T follicular helper cell (primary cell): Measurements from ENCODE around the gene PARP3.

Experiments used
- DNase-seq: peaks from one replicate; pipeline ENCODE4 v3.0.0-alpha.2; 2020; ENCODE audit warnings: low read depth

The PARP3 gene

DNA sequence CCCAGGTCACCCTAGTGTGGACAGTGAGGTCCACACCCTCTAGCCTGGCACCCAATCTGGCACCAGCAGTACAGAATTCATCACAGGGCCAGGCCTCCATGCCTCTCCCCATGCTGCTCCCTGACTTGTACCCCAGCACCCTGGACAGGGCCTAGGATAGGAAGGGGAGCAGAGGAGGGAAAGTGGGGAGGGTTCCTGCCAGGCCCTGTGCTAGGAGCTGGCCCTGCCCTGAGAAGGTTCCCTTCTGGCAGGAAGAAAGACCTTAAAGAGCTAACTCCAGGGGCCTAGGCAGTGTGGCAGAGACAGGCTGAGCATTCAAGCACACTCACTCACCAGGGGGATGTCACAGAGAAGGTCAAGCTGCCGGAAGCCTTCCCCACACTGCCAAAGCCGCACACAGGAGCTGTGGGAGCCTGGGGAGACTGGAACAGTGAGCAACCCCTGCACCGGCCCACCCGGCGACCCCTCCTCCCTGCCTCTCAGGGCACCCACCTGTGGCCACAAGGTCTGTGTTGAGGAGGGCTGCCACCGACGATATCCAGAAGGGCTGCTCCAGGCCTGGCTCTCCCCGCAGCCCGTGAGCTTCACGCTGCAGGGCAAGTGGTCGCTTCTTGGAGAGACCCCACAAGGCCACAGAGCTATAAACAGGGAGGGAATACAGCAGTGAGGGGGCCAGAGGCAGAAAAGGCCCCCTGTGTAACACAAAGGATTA, 7.9 kb upstream of the PARP3 start:
- DNase-seq: no peak

DNA sequence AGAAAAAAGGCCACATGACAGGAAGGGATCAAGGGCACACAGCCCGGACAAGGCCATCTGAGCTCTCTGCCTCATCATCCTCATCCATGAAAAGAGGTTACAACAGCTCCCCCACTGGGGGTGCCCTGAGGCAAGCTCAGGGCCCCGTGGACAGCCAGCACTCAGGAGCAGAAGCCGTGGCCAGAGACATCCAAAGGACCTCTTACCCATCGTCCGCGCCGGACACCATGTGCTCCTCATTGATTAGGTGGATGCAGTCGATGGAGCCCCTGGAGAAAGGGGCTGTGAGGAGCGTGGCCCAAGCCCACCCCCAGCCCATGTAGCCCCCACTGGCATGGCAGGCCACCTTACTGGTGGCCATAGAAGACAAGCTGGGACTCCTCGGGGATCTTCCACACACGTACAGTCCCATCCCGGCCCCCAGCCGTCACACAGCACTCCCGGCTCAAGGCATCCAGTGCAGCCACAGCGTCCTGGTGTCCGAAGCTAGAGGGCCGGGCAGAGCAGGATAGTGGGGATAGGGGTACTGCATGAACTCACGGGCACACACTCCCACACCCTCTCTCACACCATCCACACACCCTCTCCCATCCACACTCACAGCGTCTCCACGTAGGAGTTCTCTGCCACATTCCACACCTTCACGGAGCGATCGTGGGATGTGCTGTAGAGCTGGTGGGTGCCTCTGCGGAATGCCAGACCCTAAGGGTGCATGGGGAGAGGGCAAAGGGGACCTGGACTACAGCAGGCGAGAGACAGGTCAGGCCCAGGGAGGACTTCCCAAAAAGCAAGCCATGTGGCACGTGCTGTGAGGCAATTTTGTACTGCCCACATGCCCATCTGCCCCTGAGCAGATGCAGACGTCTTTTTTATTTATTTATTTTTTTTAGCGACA, 6.9 kb upstream of the PARP3 start:
- DNase-seq: no peak

DNA sequence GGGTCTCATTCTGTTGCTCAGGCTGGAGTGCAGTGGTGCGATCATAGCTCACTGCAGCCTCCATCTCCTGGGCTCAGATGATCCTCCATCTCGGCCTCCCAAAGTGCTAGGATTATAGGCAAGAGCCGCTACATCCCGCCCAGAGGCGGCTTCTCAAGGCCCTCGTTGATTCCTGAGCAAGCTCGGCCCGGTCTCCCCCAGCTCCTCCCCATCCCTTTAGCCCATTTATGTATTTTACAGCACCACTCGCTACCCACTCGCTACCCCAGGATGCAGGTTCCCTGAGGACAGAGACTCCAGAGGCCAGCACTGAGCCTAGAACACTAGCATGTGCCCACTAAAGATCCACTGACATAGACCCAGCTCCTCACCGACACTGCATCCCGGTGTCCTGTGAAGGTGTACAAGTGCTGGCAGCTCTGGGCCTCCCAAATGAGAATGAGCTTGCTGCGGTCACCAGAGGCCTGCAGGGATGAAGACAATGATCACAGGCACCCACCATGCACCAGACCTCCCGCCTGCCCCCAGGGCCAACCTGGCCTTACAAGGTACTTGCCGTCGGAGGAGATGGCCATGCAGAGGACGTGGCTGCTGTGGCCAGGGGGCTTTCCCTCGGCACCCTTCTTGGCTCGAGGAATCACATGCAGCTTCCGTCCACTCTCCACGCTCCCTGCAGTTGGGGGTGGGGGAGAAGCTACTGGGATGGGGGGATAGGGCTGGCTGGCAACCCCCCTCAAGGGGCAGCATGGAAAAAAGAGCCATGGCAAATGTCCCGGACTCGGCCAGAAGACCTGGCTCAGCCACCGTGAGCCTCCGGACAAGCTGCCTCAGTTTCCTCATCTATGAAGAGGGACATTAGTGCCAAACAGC, 6.0 kb upstream of the PARP3 start:
- no peak for DNase-seq

DNA sequence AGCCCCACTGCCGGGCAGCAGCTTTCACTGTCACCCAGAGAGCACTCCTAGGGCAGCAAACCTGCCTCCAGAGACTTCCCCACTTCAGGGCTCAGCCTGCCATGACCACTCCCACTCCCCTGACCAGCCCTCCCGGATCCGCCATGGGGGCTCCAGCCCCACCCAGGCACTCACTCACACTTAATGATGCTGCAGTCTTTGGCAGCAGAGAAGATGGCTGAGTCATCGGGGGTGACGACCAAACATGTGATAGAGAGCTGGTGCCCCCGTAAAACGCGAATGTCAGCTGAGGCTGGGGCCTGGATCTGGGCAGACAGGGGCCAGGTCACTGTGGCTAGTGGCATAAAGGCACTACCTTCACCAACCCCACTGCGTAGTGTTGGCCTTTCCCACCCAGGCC, 5.1 kb upstream of the PARP3 start:
- DNase-seq: no peak

DNA sequence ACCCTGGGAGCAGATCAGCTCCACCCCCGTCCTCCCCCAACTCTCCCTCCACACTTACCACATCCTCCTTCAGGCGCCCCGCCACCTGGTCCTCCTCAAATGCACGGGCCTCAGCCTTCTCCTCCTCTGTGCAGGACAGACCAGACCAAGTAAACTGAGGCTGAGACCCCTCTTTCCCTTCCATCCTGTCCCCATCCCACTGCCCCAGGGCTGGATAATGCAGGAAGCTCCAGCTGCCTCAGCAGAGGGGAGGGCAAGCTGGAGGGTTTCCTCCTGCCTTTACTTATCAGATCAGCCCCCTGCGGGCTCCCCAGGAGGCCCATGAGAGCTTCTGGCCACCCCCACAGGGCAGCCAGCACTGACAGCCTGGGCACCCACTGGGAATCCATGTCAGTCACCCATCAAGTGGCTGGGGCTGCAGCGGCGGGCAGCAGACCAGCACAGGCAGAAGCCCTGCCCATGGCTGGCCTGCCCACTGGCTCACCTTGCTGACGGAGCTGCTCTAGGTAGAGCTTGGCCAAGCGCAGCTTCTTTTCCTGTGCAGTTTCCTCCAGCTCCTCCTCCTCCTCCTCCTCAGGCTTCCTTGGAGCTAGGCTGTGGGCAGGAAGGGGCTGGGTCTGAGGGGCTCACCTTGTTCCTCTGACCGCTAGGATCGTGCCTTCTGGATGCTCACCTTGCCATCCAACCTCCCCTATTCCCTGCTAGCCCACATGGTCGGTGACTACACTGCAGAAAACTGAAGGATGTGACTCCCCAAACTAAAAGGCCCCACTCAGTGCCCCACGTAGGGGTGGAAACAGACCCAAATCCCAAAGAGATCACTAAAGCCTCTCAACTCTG, 4.3 kb upstream of the PARP3 start:
- no peak for DNase-seq

DNA sequence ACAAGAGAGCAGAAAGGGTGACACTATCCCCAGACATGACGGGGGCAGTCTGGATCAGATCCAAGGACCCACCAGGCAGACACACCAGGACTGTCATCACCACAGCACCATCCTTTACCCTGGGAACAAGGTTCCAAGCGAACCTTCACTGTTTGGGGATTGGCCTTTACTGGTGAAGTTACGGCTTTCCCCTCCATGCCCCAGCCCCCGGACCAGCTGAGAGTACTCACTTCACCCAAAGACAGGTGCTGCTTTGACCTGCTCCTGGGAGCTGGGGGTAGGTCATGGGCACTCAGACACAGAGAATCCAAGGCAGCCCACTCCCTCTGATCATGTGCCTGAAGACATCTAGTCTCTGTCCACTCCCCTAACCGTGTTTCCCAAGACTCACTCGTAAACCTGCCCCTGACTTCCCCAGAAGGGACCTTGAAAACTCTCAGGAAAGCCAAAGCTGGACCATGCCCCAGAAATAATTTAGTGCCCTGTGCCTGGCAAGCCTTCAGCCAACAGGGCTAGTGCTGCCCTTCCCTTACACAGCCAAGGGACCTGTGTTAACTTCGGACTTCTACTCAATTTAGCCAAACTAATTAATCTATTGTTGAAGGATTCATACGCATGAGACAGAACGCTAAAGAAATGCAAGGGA, 3.3 kb upstream of the PARP3 start:
- no peak for DNase-seq

DNA sequence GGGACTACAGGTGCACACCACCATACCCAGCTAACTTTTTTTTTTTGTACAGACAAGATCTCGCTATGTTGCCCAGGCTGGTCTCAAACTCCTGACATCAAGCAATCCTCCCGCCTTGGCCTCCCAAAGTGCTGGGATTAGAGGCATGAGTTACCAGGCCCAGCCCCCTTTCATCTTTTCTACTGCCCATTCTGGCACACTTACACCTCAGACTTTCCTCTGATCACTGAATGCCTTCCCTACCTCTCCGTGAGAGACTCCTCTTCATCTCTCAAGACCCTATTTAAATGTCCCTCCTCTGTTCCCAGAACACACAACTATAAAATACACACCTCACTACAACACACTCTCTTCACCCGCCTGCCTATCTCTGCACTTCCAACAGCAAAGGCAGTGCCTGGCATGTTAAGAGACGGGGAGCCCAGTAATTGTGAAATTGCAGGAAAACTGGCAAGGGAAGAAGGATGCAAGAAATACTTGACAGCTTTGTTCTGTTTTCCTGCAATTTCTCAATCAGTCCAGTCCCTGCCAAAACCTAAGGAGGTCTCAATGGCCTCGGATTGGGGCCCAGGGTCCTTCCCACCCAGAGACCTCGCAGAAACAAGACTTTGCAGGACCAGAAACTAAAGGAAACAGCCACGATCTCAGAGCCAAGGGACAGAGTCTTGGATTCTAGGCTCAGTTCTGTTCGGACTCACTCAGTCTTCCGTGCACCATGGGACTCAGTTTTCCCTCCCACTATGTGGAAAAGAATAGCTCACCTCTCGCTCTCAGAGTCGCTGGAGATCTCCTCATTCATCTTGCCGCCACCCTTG, 1.3 kb upstream of the PARP3 start:
- DNase-seq: no peak

DNA sequence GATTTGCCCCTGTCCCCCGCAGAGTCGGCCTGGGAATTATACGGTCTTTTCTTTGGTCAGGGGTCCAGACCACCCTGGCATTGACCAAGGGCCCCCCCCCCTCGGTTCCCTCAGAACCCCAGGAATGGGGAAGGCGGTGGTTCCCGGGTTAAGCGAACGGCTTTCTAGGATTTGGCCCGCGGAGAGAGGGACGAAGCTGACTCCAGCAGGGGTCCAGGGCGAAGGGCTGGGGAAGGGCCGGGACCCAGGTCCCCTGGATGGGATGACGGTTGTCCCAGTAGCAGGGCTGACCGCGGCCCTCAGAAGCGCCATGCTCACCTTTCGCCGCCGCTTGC, 733 bp upstream of the PARP3 start:
- no peak for DNase-seq

DNA sequence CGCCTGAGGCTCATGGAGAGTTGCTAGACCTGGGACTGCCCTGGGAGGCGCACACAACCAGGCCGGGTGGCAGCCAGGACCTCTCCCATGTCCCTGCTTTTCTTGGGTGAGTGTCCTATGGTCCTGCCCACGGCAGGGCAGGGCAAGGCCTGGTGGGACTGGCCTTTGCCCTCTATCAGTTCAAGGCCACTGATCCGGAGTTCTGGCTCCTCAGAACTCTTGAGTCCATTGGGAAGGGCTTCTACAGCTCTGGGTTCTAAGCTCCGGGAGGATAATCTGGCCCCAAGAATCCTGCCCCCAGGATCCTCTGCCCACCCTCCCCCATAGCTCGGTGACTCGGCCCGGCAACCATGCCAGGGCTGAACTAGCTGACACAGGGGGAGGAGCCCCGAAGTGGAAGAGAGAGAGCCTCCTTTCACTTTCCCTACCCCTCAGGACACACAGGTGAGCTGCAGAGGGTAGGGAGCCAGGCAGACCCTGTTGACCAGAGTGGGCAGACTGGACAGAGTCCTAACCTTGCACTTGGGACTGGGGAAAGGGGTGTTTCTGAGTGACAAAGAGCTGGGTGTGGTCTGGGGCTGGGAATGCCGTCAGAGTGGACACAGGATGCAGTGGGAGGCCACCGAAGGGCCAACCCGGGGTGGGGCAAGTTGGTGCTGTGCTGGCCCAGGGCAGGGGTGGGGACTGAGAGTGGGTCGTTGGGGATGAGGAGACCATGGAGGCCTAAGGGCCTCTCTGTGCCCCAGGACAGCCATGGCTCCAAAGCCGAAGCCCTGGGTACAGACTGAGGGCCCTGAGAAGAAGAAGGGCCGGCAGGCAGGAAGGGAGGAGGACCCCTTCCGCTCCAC, 664 bp downstream of the PARP3 start:
- peak; percentile 27 for DNase-seq

DNA sequence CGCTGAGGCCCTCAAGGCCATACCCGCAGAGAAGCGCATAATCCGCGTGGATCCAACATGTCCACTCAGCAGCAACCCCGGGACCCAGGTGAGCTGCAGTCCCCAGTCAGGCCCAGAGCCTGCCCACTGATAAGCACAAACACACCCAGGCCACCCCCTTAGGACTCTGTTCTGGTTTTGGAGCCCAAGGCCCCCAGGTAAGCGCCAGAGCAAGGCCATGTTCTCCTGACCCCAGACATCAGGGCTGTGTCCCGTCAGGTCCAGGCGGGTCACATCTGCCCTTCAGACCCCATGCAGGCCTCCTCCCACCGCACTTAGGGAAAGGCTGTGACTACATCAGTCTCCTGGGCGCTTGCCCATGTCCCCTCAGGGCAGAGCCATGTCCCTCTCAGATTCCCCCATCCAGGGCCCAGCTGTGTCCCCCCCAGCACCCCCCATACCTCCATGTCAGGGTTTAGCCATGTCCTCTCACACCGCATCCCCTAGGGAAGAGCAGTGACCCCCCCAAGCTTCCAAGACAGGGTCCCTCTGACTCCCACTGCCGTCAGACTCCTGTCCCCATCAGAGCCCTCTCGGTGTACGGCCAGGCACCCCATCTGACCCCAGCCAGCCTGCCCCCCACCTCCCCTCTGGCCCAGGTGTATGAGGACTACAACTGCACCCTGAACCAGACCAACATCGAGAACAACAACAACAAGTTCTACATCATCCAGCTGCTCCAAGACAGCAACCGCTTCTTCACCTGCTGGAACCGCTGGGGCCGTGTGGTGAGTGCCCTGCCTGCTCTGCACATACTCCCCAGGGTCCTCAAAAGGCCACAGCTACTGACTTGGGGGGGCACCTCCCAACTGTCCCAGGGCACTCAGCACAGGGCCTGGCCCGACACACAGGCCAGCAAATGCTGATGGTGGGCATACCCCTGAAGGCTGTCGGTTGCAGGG, 1.6 kb downstream of the PARP3 start:
- no peak for DNase-seq

DNA sequence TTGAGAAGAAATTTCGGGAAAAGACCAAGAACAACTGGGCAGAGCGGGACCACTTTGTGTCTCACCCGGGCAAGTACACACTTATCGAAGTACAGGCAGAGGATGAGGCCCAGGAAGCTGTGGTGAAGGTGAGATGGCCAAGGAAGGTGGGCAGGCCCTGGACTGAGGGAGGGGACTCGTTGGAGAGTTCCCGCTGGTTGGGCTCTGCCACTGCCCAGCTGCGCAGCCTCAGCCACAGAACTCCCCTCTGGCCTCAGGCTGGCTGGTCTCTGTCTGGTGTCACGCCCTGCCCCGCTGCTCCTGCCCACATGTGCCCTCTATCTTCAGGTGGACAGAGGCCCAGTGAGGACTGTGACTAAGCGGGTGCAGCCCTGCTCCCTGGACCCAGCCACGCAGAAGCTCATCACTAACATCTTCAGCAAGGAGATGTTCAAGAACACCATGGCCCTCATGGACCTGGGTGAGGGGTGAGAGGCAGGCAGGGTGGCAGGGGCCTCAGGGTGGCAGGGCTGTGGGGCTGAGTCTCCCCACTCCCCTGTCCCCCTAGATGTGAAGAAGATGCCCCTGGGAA, 2.4 kb downstream of the PARP3 start:
- DNase-seq: no peak

DNA sequence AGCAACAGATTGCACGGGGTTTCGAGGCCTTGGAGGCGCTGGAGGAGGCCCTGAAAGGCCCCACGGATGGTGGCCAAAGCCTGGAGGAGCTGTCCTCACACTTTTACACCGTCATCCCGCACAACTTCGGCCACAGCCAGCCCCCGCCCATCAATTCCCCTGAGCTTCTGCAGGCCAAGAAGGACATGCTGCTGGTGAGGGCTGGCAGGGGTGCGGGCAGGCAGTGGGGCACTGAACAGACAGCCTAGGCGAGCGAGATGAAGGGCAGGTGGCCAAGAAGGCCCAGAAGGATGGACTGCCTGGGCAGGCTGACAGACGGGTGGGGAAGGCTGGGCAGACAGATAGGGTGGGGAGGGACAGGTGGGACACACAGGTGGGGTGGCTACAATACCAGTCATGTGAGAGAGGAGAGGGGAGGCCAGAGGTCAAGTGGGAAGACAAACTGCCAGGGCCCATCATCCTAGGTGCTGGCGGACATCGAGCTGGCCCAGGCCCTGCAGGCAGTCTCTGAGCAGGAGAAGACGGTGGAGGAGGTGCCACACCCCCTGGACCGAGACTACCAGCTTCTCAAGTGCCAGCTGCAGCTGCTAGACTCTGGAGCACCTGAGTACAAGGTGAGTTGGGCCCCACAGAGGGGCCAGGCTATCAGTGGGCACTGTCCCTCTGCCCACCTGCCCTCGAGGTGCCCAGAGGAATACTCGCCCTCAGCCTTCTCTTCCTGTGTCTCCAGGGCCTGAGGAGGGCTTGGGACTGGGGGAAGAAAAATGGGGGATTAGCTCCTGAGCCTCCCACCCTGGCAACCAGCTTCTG, 3.1 kb downstream of the PARP3 start:
- DNase-seq: no peak

DNA sequence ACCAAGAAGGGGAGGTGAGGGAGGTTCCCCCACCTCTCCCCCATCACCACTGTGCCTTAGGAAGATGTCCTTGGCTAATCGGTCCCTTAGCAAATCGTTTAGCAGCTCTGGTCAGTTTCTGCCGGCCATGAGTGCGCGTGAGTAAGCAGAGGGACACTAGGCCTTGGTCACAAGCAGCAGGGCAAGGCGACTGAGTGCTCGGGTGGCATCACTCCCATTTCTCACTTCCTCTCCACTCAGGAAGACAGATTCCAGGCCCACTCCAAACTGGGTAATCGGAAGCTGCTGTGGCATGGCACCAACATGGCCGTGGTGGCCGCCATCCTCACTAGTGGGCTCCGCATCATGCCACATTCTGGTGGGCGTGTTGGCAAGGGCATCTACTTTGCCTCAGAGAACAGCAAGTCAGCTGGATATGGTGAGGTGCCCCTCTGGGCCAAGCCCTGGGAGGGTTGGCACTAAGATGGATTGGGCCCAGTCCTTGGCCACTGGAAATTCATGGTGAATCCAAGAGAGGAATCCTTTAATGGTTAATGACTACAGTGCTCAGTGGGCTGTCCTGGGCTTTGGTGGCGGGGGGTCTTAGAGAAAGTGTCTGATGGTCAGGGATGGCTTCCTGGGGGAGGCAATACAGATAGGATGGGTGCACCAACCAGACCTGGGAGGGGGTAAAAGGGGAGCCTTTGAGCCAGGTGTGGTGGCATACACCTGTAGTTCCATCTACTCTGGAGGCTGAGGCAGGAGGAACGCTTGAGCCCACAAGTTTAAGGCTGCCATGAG, 4.0 kb downstream of the PARP3 start:
- no peak for DNase-seq

DNA sequence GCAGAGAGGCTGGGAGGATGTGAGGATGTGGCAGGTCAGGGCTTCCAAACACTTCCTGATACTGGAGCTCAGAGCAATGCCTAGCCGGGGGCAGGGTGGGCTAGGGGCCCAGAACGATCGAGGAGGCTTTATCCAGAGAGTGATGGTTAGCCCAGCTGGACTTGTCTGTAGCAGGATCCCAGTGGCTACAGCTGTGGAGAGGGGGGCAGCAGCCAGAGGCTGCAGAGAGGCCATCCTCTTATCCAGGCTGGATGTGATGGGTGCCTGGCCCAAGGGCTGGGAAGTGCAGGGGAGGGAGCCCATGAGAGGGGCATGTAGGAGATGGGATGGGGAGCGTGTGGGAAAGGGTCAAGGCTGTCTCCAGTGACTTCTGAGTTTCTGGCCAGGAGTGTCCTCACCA, 4.6 kb downstream of the PARP3 start:
- DNase-seq: no peak

DNA sequence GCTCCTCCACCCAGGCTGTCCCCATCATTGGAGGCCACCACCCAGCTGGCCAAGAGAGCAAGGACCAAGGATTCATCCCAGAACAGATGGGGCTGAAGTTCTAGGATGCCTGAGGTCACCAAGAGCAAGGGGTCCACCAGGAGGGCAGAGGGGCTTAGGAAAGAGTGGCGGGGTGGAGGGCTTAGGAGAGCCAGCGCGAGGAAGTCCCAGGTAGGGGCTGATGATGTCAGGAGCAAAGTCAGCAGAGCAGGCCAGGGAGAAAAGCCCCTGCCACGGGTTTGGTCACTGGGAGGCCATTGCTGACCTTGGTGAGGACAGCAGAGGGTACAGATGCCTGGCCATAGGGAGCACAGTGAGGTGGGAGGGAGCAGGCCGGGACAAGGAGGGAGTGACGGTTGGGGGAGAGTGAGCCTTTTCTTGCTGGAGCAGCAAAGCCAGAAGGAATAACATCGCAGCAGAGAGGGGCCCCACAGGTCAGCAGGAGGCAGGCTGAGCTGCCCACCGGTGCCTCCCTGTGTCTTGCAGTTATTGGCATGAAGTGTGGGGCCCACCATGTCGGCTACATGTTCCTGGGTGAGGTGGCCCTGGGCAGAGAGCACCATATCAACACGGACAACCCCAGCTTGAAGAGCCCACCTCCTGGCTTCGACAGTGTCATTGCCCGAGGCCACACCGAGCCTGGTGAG, 5.2 kb downstream of the PARP3 start:
- no peak for DNase-seq
